GM04503 (cell line): ENCODE data around the gene PITPNC1.
"Not testable (repeated sequence)": the region's sequence is repeated elsewhere in the genome, so short reads cannot be mapped to it uniquely, and the experiment has no call there.

Experiments used
- DNase-seq: peaks from one replicate; pipeline ENCODE4 v3.0.0-alpha.2; 2012; ENCODE audit warnings: low read depth

The PITPNC1 gene

DNA sequence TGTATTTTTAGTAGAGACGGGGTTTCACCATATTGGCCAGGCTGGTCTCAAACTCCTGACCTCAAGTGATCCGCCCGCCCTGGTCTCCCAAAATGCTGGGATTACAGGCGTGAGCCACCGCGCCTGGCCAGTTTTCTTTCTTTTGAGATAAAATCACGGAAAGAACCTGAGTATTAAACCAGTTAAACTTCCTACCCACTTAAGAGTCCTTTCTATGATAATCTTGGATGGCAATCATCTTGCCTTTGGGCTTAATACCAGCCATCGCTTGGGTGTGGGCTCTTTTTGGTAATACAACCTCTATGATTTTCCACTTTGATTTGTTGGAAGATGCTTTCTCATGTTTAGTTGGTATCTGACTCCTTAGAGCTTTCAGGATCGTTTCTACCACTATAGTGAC, 24.0 kb downstream of the PITPNC1 start:
- DNase-seq, result no peak

DNA sequence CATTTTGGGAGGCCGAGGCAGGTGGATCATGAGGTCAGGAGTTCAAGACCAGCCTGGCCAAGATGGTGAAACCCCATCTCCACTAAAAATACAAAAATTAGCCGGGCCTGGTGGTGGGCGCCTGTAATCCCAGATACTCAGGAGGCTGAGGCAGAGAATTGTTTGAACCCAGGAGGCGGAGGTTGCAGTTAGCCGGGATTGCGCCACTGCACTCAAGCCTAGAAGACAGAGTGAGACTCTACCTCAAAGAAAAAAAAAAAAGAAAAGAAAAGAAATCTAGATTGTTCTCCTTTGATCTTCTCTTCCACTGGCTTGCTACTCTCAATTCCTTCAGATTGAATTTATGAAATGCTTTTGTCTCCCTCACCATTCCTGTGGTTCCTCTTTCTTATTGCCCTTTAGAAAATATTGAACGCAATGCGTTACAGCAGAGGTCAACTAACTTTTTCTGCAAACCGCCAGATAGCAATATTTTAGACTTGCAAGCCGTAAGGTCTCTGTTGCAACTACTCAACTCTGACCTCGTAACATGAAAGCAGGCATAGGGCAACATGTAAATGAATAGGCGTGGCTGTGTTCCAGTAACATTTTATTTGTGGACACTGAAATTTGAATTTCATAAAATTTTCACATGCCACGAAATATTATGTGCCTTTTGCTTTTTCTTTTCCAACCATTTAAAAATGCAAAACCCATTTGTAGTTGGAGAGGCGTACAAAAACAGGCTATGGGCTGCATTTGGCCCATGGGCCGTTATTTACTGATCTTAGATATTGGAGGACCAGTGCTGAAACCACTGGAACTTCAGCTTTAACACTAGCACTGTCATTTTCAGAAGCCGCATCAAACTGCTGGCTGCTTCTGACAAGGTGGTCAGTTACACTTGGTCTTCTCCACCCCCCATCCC, 24.8 kb downstream of the PITPNC1 start:
- DNase-seq, result no peak

- DNase-seq, result no peak
Observed at GRCh38 chr17:67403065-67403464, 26.0 kb downstream of the PITPNC1 start.

DNA sequence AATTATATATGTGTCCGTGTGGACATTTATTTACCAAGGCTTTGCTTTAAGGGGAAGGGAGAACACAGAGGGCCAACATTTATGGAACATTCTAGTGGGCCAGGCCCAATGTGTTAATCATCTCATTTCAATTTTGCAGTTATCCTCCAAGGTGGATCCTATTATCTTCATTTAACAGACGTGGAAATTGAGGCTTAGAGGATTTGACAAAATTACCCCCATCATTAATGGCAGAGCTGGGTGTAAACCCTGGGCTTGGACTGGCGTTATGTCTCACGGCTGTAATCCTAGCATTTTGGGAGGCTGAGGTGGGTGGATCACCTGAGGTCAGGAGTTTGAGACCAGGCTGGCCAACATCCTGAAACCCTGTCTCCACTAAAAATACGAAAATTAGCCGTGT, 26.4 kb downstream of the PITPNC1 start:
- DNase-seq, result no peak

DNA sequence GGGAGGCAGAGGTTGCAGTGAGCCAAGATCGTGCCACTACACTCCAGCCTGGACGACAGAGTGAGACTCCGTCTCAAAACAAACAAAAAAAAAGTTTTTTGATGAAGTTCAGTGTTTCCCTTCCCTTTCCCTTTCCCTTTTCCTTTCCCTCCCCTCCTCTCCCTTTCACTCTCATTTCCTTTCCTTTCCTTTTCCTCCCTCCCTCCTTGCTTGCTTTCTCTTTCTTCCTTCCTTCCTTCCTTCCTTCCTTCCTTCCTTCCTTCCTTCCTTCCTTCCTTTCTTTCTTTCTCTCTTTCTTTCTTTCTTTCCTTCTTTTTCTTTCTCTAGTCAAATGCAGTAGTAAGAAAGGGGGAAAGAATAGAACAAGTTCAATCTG, 31.4 kb downstream of the PITPNC1 start:
- not testable (repeated sequence) for DNase-seq

DNA sequence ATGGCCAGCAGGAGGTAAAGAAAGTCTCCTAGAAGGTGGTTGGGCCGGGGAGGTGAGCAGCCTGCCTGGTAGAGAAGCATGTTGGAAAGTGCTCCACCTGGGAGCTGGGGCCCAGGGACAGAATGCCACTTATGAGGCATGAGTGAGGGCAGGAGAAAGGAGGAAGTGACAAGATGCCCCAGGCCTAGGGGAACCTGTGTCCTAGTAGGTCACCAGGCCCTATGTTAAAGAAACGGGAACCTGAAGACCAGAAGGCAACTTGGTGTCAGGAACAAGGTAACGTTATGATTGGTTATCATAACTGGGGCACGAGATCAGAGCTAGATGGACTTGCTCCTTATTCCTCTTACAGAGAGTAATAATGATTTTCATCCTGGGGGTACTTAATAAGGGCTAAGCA, 34.3 kb downstream of the PITPNC1 start:
- no peak for DNase-seq

DNA sequence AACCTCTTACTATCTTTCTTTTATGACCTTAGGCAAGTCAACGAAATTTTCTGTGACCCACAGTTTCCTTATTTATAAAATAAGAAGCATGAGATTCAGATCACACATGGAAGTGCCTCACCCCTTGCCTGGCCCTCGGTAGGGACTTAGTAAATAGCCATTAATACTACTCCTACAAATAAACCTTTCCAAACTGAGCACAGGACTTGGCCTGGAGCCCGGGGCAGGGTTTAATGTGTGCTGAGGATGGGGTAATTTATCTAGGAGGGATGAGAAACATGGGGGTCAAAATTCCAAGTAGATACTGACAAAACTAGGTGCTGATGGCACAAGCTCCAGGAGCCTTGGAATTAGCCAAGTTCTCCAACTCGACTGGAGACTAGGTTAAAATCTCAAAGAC, 35.0 kb downstream of the PITPNC1 start:
- no peak for DNase-seq

DNA sequence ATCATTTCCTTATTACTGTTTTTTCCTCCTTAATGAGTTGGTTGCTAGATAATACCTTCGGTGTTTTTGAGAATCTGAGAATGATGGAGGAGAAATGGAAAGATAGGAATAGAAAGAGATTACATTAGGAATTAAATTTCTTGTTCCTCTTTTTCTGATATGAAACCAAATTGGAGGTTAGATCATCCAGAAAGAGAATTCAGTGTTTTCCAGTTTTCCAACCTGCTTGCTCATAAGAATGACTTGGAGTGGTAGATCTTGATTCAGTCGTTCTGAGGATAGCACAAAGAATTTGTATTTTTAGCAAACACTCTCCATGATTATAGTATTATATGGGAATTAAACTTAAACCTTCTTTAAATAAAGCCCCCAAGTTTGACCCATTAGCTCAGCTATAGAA, 35.9 kb downstream of the PITPNC1 start:
- DNase-seq, result no peak

- DNase-seq, result no peak
Observed at GRCh38 chr17:67413388-67413787, 36.3 kb downstream of the PITPNC1 start.

DNA sequence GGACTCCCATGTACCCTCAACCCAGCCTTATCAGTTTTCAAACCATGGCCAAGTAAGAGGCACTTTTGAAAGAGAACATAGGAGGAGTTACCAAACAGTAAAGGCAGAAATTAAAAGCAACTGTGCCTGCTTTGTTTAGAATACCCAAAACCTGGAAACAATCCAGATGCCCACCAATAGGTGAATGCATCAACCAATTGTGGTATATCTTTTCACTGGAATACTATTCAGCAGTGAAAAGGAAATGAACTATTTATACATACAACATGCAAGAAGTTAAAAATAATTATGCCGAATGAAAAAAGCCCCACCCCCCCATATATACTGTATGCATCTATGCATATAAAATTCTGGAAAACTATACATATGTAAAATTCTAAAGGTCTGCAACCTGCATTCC, 37.0 kb downstream of the PITPNC1 start:
- DNase-seq, result no peak

- DNase-seq, result no peak
Observed at GRCh38 chr17:67414559-67414958, 37.5 kb downstream of the PITPNC1 start.

- DNase-seq, result no peak
Observed at GRCh38 chr17:67415291-67415690, 38.2 kb downstream of the PITPNC1 start.

- DNase-seq, result no peak
Observed at GRCh38 chr17:67417507-67417906, 40.4 kb downstream of the PITPNC1 start.

DNA sequence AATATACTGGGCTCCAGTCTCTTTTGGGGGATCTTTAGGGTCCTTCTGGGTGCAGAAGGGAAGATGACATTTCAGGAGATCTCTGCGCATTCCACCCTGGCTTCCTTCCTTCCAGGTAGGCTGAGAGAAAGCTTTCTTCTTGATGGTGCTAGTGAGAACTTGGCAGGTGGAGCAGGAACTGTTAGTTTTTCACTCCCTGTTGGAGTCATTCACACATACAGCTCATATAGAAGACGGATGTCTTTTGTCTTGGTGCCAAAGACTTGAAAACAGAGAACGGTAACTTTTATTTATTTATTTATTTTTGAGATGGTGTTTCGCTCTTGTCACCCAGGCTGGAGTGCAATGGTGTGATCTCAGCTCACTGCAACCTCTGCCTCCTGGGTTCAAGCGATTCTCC, 43.9 kb downstream of the PITPNC1 start:
- DNase-seq, result no peak

DNA sequence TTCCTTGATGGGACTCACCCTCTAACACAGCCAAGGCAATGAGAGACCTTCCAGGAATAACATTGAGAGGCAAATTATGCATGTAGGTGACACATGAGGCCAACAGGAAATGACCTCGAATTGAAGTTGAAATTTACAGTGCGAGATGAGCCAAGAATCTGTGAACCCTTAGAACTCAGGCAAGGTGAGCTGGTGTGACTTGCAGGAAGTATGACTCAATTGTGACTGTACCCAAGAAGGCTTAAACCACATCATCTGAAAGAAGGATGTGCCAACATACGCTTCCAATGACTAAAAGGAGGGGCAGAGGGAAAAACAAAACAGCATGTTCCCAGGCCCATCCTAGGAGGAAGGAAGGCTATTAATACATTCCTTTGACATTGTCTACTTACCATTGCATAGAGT, 44.8 kb downstream of the PITPNC1 start:
- peak; percentile 92 for DNase-seq

- DNase-seq, result not testable (repeated sequence)
Observed at GRCh38 chr17:67422296-67422695, 45.2 kb downstream of the PITPNC1 start.

GRCh38 chr17:67422897-67423296, 45.8 kb downstream of the PITPNC1 start:
- DNase-seq, result no peak

GRCh38 chr17:67425571-67426160, 48.6 kb downstream of the PITPNC1 start:
- no peak for DNase-seq

DNA sequence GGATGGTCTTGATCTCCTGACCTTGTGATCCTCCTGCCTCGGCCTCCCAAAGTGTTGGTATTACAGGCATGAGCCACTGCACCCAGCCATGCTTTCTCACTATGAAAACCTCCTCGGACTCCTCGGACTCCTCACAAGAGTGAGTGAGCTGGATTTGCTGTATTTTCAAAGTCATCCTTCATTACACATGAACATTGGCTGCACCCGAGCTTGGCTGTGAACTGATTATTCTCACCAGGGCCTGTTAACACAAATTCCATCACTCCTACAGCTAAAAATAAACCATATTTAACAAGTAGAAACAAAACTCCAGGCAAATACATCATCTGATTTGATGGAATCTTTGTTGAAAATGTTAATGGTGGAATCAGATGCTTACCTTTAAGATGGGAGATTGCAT, 50.3 kb downstream of the PITPNC1 start:
- no peak for DNase-seq

DNA sequence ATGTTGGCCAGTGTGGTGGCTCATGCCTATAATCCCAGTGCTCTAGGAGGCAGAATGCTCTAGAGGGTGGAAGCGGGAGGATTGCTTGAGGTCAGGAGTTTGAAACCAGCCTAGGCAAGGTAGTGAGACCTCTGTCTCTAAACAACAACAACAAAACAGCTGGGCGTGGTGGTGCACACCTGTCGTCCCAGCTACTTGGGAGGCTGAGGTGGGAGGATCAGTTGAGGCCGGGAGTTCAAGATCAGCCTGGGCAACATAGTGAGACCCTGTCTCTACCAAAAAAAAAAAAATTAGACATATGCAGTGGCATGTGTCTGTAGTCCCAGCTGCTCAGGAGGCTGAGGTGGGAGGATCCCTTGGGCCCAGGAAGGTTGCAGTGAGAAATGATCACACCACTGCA, 53.4 kb downstream of the PITPNC1 start:
- not testable (repeated sequence) for DNase-seq

GRCh38 chr17:67431249-67432015, 54.4 kb downstream of the PITPNC1 start:
- DNase-seq, result peak; percentile 94

- DNase-seq, result no peak
Observed at GRCh38 chr17:67433248-67433924, 56.3 kb downstream of the PITPNC1 start.
